ENCODE measurements around the gene BOD1L1.

Gene BOD1L1

GRCh38 chr4:13558881-13559280, 68.6 kb downstream of the BOD1L1 start:
- DNase-seq (ENCODE audit: low spot score), result no peak

- DNase-seq (ENCODE audit: low spot score), result no peak
Observed at GRCh38 chr4:13555325-13555724, 72.2 kb downstream of the BOD1L1 start.

DNA sequence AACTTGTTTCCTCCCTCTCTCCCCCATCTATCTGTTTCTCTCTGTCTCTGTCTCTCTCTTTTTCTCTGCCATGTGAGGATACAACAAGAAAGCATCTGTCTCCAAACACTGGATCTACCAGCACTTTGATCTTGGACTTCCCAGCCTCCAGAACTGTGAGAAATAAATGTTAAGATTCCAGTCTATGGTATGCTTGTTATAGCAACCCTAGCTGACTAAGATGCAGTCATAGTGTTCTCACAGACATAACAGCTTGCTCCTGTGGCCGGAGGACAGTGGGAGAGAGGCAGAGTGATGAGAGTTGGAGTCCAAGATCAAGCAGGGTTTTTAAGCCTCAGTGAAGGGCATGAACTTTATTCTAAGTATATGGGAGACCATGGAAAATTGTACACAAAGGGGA, 74.4 kb downstream of the BOD1L1 start:
- DNase-seq (ENCODE audit: low spot score), result no peak

DNA sequence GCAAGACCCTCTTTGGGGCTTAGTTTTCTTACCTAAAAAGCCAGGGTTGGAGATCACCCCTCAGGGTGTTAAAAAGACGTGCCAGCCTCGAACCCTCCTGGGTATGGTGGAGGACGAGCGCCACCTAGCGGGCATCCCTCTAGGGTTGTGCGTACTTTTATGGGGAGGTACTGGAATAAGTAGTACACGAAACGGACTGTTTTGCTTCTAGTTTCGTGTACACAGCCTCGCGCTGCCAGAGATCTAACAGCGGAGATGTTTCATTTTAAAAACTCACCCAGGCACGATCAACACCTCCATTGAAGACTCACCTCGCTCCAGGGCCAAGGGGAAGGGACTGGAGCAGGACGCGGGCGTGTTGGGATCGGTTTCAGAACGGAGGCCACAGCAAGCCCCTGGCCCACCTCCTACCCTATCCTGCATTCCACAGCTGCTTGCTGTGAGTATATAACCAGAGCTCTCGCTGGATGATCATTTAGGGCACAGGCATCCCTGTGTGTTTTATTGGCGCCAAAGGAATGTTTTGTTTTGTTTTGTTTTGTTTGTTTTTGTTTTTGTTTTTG, 78.5 kb downstream of the BOD1L1 start:
- peak; percentile 85 for DNase-seq (ENCODE audit: low spot score)

- peak; percentile 8 for DNase-seq (ENCODE audit: low spot score)
Observed at GRCh38 chr4:13548059-13548983, 79.2 kb downstream of the BOD1L1 start.

DNA sequence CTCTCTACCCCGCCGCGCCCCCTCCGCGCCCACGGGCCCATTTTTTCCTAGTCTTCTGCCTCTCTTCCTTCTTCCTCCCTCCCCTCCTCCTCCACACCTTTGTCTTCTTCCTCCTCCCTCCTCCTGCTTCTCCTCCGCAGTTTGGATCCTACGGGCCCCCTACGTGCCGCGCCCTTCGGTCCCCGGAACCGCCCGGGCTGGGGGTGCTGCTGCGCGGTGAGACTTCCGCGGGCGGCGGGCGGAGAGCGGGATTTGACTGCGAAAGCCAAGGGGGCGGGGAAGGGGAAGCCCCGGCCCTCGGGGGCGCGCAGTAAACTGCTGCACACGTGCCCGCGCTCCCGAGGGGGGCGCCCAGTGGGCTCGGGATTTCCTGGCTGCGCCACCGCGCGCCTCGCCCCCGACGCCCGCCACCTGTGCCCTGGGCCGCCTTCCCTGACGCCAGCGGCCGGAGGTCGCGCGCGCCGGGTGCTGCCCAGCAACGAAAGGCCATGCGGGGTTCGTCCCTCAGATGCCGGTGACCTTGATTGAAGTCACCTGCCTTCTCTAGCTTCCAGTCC, 80.0 kb downstream of the BOD1L1 start:
- DNase-seq (ENCODE audit: low spot score), result peak; percentile 22

DNA sequence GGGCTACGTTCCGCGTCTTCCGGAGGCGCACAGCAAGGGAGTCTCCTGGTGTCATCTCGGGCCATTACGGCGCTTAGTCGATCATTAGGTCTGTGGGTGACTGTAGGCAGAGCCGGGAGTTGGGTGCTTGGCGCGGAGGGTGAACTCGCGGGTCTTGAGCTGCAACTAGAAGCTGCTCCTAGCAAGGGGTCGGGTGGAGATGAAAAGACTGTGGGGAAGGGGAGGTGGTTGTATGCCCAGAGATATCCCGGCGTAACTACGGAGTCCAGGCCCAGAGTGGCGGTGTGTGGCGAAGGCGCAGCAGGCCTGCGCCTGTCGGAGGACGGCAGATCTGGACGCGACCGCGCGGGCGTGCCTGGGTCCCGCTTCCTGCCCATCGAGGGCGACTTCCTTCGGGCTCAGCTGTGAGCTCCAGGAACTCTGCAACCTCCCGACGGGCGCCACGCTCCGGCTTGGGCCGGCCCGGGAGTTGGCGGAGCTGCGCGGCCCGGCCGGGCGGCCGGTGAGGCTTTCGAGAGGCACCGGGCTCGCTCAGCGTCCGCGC, 80.5 kb downstream of the BOD1L1 start:
- DNase-seq (ENCODE audit: low spot score), result no peak

- DNase-seq (ENCODE audit: low spot score), result no peak
Observed at GRCh38 chr4:13546142-13546940, 81.2 kb downstream of the BOD1L1 start.

DNA sequence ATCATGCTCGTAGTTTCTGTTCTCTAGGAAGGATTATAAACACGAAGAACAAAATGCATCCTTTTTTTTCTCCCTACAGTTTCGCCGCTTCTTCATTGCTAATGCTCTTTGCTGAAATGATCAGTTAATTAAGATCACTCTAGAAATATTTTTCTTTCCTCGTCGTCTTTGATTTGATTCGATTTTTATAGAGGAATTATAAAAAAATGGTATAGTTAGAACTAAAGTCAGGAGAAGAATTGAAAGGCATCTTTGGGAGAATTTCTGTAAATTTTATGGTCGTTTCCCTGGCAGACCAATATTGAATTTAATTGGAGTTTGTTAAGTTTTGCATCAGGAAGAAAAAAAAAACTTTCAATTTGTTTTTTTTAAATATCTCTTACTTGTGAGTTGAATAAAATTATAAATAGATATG, 82.1 kb downstream of the BOD1L1 start:
- DNase-seq (ENCODE audit: low spot score), result no peak

DNA sequence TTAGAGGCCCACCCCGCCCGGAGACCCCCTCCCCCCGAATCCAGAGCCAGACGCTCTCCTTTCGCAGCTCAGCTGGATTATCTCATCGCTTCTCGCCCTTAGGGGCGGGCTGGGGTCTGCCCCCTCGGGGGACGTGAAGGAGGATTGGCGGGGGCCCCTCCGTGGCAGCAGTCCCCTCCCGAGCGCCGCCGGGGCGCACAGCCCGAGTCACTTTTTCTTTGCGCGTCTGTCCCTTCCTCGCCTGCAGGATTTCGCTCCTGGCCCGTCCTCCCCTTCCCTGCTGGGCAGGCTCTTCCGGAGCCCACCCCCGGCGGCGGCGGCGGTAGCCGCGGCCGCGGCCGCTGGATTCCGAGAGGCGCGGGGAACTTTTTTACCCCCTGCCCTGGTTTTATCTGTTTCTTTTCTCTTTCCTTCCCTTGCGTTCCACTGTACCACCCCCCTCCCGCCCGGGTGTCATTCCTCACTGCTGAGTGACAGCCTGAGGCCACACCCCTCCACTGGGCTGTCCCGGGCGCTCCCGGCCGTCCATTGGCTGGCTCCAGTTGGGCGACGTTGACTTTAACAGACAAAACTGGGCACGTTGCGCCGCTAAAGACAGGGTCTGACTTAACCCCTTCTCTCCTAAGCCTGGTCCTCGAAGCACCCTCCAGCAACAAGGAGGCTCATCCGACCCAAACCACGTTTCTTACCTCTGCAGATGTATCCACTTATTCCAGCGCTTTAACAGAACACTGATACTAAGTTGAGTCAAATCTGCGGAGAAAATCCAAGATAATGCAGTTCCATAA, 82.7 kb downstream of the BOD1L1 start:
- peak; percentile 87 for DNase-seq (ENCODE audit: low spot score)

GRCh38 chr4:13543839-13544605, 83.5 kb downstream of the BOD1L1 start, which contains the start of gene NKX3-2:
Gene NKX3-2, minus strand, starts transcription at chr4:13544508. Its CDS starts 94 bp downstream, at chr4:13544414.
- no peak for DNase-seq (ENCODE audit: low spot score)

DNA sequence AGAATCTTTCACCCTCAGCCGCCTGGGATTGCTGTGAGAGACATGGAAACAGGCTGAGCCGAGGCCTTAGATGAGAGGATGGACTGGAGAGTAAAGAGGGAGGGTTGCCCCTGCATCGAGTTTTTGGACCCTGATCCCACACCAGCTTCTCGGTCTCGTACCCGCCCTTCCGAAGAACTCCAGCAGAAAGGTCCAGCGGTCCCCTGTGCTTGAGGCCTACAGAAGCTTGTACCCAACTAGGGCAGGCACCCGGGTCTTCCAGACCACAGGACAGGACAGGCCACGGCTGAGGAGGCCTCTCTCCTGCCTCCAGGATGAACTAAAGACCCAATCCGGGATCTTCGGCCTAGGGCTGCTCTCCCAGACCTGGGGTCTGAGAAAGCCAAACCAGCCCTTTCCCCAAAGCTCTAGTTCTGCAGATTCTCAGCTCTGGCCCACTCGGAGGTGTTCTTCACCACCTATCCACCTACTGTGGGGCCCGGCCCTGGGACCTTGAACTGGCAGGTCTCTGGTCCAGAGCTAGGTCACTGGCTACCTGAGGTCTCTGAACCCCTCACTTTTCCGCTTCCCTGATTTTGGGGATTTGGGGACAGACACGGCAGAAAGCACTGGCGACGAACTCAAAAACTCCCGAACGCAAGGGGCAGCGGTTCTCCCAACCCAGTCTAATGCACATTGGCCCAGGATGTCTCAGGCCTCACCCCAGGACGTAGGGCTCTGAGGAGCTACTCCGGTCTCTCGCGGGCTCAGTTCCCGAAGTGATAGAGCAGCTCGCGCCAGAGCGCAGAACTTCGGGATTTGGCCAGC, 84.3 kb downstream of the BOD1L1 start:
- no peak for DNase-seq (ENCODE audit: low spot score)

- DNase-seq (ENCODE audit: low spot score), result no peak
Observed at GRCh38 chr4:13542577-13543031, 84.9 kb downstream of the BOD1L1 start.

- no peak for DNase-seq (ENCODE audit: low spot score)
Observed at GRCh38 chr4:13541720-13542576, 85.6 kb downstream of the BOD1L1 start.

- no peak for DNase-seq (ENCODE audit: low spot score)
Observed at GRCh38 chr4:13541176-13541604, 86.3 kb downstream of the BOD1L1 start.

GRCh38 chr4:13540446-13541175, 86.9 kb downstream of the BOD1L1 start:
- DNase-seq (ENCODE audit: low spot score), result no peak

DNA sequence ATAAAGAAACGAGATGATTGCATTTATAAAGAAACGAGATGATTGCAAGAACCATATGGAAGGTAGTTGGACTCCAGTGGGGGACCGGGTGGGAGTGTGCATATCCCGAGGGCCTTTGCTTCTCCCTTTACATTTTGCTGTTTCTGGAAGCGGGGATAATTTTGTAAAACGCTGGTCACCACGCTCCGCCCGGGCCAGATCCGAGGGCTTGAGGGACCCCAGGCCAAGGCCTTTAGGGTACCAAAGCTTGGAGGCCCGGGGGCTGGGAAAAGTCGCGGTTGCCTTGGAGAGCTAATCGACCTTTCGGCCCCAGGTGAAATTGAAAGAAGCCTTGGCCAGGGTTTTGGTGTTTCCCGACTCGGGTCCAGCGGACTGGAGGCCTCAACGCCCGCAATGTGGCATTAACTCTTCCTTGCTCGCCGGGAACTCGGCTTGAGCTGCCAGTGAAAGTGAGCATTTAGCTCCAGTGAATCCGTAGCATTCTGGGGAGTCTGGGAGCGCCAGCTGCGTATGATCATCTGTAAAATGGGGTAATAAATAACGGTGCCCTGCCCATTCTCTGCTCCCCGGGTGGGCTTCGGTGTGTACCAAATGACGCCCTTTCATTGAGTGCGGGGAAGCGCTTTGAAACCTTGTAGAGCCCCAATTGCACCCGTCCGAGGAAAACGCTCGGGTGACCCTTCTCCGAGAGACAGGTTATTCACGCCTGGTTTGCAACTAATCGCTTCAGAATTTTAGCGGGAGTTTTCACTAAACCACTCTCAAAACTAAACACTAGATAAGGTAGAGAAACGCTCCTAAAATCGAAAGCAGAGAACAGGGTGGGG, 87.7 kb downstream of the BOD1L1 start:
- no peak for DNase-seq (ENCODE audit: low spot score)
